GM23338 (cell line): ENCODE data around the gene FGD3. TPM values are rescaled to one million over a fixed set of nuclear protein-coding genes. Genes with fewer than 3 reads are reported as not detected.

Experiments used
- ATAC-seq: fragments of 200-7000 bp; cut with Tn5 transposase; 3 replicates; pipeline ENCODE4 v1.9.1; 2020
- DNase-seq: peaks from one replicate; pipeline ENCODE4 v3.0.0-alpha.2; 2015; ENCODE audit warnings: low spot score
- H2AFZ ChIP-seq: fragments of 200-600 bp; sonication (generic); 2 replicates; pipeline ENCODE4 v1.8.0; 2016; ENCODE audit warnings: antibody characterized with exemption, mild to moderate bottlenecking, moderate library complexity
- H3F3A ChIP-seq: fragments of 200-600 bp; sonication (generic); replicated peaks from 2 replicates; pipeline ENCODE4 v1.8.0; 2017; ENCODE audit warnings: antibody characterized with exemption, mixed run types, low read depth
- H3K27ac ChIP-seq: fragments of 200-600 bp; sonication (generic); 2 replicates; pipeline ENCODE4 v1.6.1; 2016; ENCODE audit warnings: low read depth
- H3K27me3 ChIP-seq: fragments of 200-600 bp; sonication (generic); 2 replicates; pipeline ENCODE4 v1.8.0; 2016; ENCODE audit warnings: mild to moderate bottlenecking, mixed run types, moderate library complexity; ENCODE audit not compliant: insufficient read depth
- H3K36me3 ChIP-seq: fragments of 200-600 bp; sonication (generic); 2 replicates; pipeline ENCODE4 v1.8.0; 2016; ENCODE audit warnings: mild to moderate bottlenecking; ENCODE audit not compliant: insufficient read depth
- H3K4me1 ChIP-seq: fragments of 200-600 bp; sonication (generic); 2 replicates; pipeline ENCODE4 v1.8.0; 2016; ENCODE audit warnings: mild to moderate bottlenecking, moderate library complexity; ENCODE audit not compliant: insufficient read depth
- H3K4me2 ChIP-seq: fragments of 200-600 bp; sonication (generic); 2 replicates; pipeline ENCODE4 v1.7.1; 2017; ENCODE audit warnings: mixed run types
- H3K4me3 ChIP-seq: fragments of 200-600 bp; sonication (generic); 2 replicates; pipeline ENCODE4 v1.6.1; 2016; ENCODE audit warnings: mixed run types
- H3K79me2 ChIP-seq: fragments of 200-600 bp; sonication (generic); replicated peaks from 2 replicates; pipeline ENCODE4 v1.8.0; 2017; ENCODE audit warnings: mild to moderate bottlenecking; ENCODE audit not compliant: insufficient read depth
- H3K9me2 ChIP-seq: fragments of 200-600 bp; sonication (generic); 2 replicates; pipeline ENCODE4 v1.8.0; 2017; ENCODE audit not compliant: insufficient read depth
- H4K20me1 ChIP-seq: fragments of 200-600 bp; sonication (generic); replicated peaks from 2 replicates; pipeline ENCODE4 v1.8.0; 2017; ENCODE audit warnings: mild to moderate bottlenecking; ENCODE audit not compliant: insufficient read depth
- H3K27ac Mint-ChIP-seq: 2 replicates; pipeline ENCODE4 v1.8.0; 2020; ENCODE audit warnings: inconsistent platforms, mild to moderate bottlenecking, moderate library complexity, mixed read lengths
- H3K27me3 Mint-ChIP-seq: 3 replicates; pipeline ENCODE4 v1.8.0; 2022; ENCODE audit warnings: low read depth, mild to moderate bottlenecking, moderate library complexity, mixed read lengths, inconsistent platforms; ENCODE audit not compliant: insufficient read depth, poor library complexity
- H3K36me3 Mint-ChIP-seq: 3 replicates; pipeline ENCODE4 v1.8.0; 2021; ENCODE audit warnings: low read depth, mild to moderate bottlenecking, inconsistent platforms, moderate library complexity, mixed read lengths
- H3K4me1 Mint-ChIP-seq: 3 replicates; pipeline ENCODE4 v1.8.0; 2020; ENCODE audit warnings: mild to moderate bottlenecking, inconsistent platforms, mixed read lengths
- H3K4me3 Mint-ChIP-seq: 3 replicates; pipeline ENCODE4 v1.8.0; 2021; ENCODE audit warnings: moderate library complexity, mild to moderate bottlenecking, inconsistent platforms, mixed read lengths
- H3K9me3 Mint-ChIP-seq: 3 replicates; pipeline ENCODE4 v1.8.0; 2020; ENCODE audit warnings: moderate library complexity, mild to moderate bottlenecking, inconsistent platforms, mixed read lengths
- CREB1 ChIP-seq: fragments of 250-450 bp; sonication (Bioruptor Pico); IDR thresholded peaks from 2 replicates; pipeline ENCODE4 v1.5.0; 2020; ENCODE audit warnings: low read depth, mild to moderate bottlenecking, moderate library complexity
- EZH2 ChIP-seq: fragments of 200-600 bp; sonication (generic); IDR thresholded peaks from one replicate; pipeline ENCODE4 v1.8.0; 2017; ENCODE audit warnings: antibody characterized with exemption, mild to moderate bottlenecking, low read depth; ENCODE audit not compliant: unreplicated experiment
- EZH2phosphoT487 ChIP-seq: fragments of 200-600 bp; sonication (generic); IDR thresholded peaks from one replicate; pipeline ENCODE4 v1.8.1; 2018; ENCODE audit warnings: antibody characterized with exemption; ENCODE audit not compliant: unreplicated experiment
- JUNB ChIP-seq: IDR thresholded peaks from one replicate; pipeline ENCODE4 v1.6.1; 2016; ENCODE audit warnings: antibody characterized with exemption; ENCODE audit not compliant: unreplicated experiment
- NANOG ChIP-seq: IDR thresholded peaks from 2 replicates; pipeline ENCODE4 v1.6.1; 2016; ENCODE audit warnings: antibody characterized with exemption, borderline replicate concordance
- POLR2AphosphoS5 ChIP-seq: IDR thresholded peaks from 2 replicates; pipeline ENCODE4 v1.6.1; 2016; ENCODE audit warnings: antibody characterized with exemption, low read depth
- STAT1 ChIP-seq: IDR thresholded peaks from one replicate; pipeline ENCODE4 v1.6.1; 2016; ENCODE audit warnings: antibody characterized with exemption; ENCODE audit not compliant: unreplicated experiment
- ZNF114 ChIP-seq: fragments of 250-450 bp; sonication (Bioruptor Pico); IDR thresholded peaks from 2 replicates; pipeline ENCODE4 v1.5.0; 2020; ENCODE audit warnings: mild to moderate bottlenecking, moderate library complexity
- ZNF331 ChIP-seq: fragments of 250-450 bp; sonication (Bioruptor Pico); IDR thresholded peaks from 2 replicates; pipeline ENCODE4 v1.5.0; 2020; ENCODE audit warnings: low read depth, mild to moderate bottlenecking, moderate library complexity
- polyA plus RNA-seq: library from polyadenylated mRNA; unstranded; fragments of >200 nt; fragmentation: Nextera tagmentation; extraction: Ambion mirVana; gene quantifications from 2 replicates; pipeline ENCODE4 v1.2.1, GENCODE V29; 2016
- total RNA-seq: library from RNA; depleted of rRNA; stranded (reverse); fragments of >200 nt; shearing (Covaris generic); gene quantifications from 2 replicates; pipeline ENCODE4 v1.2.3, GENCODE V29; 2014
- TF ChIP-seq, protein P1 (sequence below): IDR thresholded peaks from one replicate; pipeline ENCODE4 v1.6.1; 2018; ENCODE audit warnings: antibody characterized with exemption; ENCODE audit not compliant: unreplicated experiment
- TF ChIP-seq, protein P2 (sequence below), 2 experiments: fragments of 200-600 bp in 1 of 2; sonication (generic) in 1 of 2; conservative IDR thresholded peaks; 2 replicates each; pipeline versions ENCODE4 v1.5.1 to v1.6.1; 2016 to 2017; ENCODE audit warnings: antibody characterized with exemption in 2 of 2, low read depth in 2 of 2, mild to moderate bottlenecking in 2 of 2, moderate library complexity in 1 of 2
- TF ChIP-seq, protein P3 (sequence below): IDR thresholded peaks from 2 replicates; pipeline ENCODE4 v1.6.1; 2016; ENCODE audit warnings: antibody characterized with exemption
- TF ChIP-seq, protein P4 (sequence below): fragments of 250-450 bp; sonication (Bioruptor Pico); IDR thresholded peaks from 2 replicates; pipeline ENCODE4 v1.5.0; 2020; ENCODE audit warnings: mild to moderate bottlenecking, moderate library complexity

The FGD3 gene
- total and polyA plus RNA-seq, 2 experiments from 2014 or later = 0.95 to 1.7 TPM

DNA sequence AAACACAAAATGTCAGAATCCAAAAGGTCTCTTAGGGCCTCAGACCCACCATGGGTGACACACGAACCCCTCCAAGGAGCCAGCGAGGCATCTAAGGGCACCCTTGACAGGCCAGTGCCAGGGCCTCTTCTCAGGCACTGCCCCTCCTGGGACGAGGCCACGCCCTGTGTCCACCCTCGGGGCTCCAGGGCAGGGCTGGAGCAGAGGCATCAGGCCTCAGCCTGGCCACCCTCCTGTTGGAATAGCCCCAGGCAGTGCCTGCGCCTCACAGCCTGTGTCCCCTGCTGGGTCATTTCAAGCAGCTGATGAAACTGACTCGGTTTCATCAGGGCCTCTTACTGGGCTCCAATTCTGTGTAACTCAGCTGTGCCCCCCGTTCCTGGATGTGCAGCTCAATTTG is 78.4 kb downstream of the FGD3 start:
- H3K36me3 Mint-ChIP-seq = no peaks in the 10 kb centered on the region
- no peaks in the 10 kb centered on the region for H3F3A ChIP-seq
- no peaks in the 10 kb centered on the region for H3K36me3 ChIP-seq
- no peaks in the 10 kb centered on the region for H4K20me1 ChIP-seq
- TF ChIP-seq ZNF114 (no peak), STAT1 (no peak), NANOG (no peak), CREB1 (no peak), ZNF331 (CRISPR knock-in tag) (no peak), POLR2AphosphoS5 (no peak), EZH2phosphoT487 (no peak), EZH2 (no peak), JUNB (no peak)
- TF ChIP-seq, protein P1, sequence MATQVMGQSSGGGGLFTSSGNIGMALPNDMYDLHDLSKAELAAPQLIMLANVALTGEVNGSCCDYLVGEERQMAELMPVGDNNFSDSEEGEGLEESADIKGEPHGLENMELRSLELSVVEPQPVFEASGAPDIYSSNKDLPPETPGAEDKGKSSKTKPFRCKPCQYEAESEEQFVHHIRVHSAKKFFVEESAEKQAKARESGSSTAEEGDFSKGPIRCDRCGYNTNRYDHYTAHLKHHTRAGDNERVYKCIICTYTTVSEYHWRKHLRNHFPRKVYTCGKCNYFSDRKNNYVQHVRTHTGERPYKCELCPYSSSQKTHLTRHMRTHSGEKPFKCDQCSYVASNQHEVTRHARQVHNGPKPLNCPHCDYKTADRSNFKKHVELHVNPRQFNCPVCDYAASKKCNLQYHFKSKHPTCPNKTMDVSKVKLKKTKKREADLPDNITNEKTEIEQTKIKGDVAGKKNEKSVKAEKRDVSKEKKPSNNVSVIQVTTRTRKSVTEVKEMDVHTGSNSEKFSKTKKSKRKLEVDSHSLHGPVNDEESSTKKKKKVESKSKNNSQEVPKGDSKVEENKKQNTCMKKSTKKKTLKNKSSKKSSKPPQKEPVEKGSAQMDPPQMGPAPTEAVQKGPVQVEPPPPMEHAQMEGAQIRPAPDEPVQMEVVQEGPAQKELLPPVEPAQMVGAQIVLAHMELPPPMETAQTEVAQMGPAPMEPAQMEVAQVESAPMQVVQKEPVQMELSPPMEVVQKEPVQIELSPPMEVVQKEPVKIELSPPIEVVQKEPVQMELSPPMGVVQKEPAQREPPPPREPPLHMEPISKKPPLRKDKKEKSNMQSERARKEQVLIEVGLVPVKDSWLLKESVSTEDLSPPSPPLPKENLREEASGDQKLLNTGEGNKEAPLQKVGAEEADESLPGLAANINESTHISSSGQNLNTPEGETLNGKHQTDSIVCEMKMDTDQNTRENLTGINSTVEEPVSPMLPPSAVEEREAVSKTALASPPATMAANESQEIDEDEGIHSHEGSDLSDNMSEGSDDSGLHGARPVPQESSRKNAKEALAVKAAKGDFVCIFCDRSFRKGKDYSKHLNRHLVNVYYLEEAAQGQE = no peak
- TF ChIP-seq, protein P2, sequence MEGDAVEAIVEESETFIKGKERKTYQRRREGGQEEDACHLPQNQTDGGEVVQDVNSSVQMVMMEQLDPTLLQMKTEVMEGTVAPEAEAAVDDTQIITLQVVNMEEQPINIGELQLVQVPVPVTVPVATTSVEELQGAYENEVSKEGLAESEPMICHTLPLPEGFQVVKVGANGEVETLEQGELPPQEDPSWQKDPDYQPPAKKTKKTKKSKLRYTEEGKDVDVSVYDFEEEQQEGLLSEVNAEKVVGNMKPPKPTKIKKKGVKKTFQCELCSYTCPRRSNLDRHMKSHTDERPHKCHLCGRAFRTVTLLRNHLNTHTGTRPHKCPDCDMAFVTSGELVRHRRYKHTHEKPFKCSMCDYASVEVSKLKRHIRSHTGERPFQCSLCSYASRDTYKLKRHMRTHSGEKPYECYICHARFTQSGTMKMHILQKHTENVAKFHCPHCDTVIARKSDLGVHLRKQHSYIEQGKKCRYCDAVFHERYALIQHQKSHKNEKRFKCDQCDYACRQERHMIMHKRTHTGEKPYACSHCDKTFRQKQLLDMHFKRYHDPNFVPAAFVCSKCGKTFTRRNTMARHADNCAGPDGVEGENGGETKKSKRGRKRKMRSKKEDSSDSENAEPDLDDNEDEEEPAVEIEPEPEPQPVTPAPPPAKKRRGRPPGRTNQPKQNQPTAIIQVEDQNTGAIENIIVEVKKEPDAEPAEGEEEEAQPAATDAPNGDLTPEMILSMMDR (conservative IDR thresholded peaks at IDR 0.05; ENCODE audit: low read depth in 2 of 2) = no peak
- TF ChIP-seq, protein P3, sequence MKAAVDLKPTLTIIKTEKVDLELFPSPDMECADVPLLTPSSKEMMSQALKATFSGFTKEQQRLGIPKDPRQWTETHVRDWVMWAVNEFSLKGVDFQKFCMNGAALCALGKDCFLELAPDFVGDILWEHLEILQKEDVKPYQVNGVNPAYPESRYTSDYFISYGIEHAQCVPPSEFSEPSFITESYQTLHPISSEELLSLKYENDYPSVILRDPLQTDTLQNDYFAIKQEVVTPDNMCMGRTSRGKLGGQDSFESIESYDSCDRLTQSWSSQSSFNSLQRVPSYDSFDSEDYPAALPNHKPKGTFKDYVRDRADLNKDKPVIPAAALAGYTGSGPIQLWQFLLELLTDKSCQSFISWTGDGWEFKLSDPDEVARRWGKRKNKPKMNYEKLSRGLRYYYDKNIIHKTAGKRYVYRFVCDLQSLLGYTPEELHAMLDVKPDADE = no peak
- TF ChIP-seq, protein P4, sequence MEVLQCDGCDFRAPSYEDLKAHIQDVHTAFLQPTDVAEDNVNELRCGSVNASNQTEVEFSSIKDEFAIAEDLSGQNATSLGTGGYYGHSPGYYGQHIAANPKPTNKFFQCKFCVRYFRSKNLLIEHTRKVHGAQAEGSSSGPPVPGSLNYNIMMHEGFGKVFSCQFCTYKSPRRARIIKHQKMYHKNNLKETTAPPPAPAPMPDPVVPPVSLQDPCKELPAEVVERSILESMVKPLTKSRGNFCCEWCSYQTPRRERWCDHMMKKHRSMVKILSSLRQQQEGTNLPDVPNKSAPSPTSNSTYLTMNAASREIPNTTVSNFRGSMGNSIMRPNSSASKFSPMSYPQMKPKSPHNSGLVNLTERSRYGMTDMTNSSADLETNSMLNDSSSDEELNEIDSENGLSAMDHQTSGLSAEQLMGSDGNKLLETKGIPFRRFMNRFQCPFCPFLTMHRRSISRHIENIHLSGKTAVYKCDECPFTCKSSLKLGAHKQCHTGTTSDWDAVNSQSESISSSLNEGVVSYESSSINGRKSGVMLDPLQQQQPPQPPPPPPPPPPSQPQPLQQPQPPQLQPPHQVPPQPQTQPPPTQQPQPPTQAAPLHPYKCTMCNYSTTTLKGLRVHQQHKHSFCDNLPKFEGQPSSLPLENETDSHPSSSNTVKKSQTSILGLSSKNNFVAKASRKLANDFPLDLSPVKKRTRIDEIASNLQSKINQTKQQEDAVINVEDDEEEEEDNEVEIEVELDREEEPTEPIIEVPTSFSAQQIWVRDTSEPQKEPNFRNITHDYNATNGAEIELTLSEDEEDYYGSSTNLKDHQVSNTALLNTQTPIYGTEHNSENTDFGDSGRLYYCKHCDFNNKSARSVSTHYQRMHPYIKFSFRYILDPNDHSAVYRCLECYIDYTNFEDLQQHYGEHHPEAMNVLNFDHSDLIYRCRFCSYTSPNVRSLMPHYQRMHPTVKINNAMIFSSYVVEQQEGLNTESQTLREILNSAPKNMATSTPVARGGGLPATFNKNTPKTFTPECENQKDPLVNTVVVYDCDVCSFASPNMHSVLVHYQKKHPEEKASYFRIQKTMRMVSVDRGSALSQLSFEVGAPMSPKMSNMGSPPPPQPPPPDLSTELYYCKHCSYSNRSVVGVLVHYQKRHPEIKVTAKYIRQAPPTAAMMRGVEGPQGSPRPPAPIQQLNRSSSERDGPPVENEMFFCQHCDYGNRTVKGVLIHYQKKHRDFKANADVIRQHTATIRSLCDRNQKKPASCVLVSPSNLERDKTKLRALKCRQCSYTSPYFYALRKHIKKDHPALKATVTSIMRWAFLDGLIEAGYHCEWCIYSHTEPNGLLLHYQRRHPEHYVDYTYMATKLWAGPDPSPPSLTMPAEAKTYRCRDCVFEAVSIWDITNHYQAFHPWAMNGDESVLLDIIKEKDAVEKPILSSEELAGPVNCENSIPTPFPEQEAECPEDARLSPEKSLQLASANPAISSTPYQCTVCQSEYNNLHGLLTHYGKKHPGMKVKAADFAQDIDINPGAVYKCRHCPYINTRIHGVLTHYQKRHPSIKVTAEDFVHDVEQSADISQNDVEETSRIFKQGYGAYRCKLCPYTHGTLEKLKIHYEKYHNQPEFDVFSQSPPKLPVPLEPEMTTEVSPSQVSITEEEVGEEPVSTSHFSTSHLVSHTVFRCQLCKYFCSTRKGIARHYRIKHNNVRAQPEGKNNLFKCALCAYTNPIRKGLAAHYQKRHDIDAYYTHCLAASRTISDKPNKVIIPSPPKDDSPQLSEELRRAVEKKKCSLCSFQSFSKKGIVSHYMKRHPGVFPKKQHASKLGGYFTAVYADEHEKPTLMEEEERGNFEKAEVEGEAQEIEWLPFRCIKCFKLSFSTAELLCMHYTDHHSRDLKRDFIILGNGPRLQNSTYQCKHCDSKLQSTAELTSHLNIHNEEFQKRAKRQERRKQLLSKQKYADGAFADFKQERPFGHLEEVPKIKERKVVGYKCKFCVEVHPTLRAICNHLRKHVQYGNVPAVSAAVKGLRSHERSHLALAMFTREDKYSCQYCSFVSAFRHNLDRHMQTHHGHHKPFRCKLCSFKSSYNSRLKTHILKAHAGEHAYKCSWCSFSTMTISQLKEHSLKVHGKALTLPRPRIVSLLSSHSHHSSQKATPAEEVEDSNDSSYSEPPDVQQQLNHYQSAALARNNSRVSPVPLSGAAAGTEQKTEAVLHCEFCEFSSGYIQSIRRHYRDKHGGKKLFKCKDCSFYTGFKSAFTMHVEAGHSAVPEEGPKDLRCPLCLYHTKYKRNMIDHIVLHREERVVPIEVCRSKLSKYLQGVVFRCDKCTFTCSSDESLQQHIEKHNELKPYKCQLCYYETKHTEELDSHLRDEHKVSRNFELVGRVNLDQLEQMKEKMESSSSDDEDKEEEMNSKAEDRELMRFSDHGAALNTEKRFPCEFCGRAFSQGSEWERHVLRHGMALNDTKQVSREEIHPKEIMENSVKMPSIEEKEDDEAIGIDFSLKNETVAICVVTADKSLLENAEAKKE (CRISPR knock-in tag) = no peak
- ATAC-seq = no peak
- H3K9me3 Mint-ChIP-seq = no peaks in the 10 kb centered on the region
- H3K27ac Mint-ChIP-seq = no peak overlapping the region
- no peak overlapping the region for H3K4me3 Mint-ChIP-seq
- no peak overlapping the region for H3K27ac ChIP-seq
- no peaks in the 10 kb centered on the region for H3K27me3 ChIP-seq
- peaks cover 5% of the 10 kb centered on the region for H3K27me3 Mint-ChIP-seq
- H3K4me3 ChIP-seq = no peak overlapping the region
- no peaks in the 10 kb centered on the region for H3K79me2 ChIP-seq
- DNase-seq = no peak
- peaks cover 7% of the 10 kb centered on the region; the same call in 1 of the 2 replicates for H3K4me1 ChIP-seq
- H3K4me2 ChIP-seq = no peak overlapping the region
- peaks cover 9% of the 10 kb centered on the region for H3K4me1 Mint-ChIP-seq
- no peaks in the 10 kb centered on the region for H3K9me2 ChIP-seq
- no peak overlapping the region for H2AFZ ChIP-seq
